CD4-positive, CD25-positive, alpha-beta regulatory T cell (primary cell): ENCODE measurements around the gene TRIML1. TPM values are rescaled to one million over a fixed set of nuclear protein-coding genes. Genes with fewer than 3 reads are reported as not detected.

Experiments used
- ATAC-seq, 2 donors: fragments of 150-1000 bp; cut with Tn5 transposase; one replicate each; pipeline ENCODE4 v1.10.0; 2021; ENCODE audit warnings: low read depth in 2 of 2, moderate number of reproducible peaks in 2 of 2, moderate library complexity in 1 of 2
- DNase-seq, 3 donors: peaks; one replicate each; pipeline versions ENCODE4 v3.0.0 to v3.0.0-alpha.2; 2012 to 2022; ENCODE audit warnings: mixed read lengths in 1 of 3
- H3K27ac ChIP-seq: one replicate; pipeline ENCODE4 v1.7.0; 2013; ENCODE audit warnings: mild to moderate bottlenecking, low read length; ENCODE audit not compliant: insufficient read depth, poor library complexity, severe bottlenecking
- H3K27me3 ChIP-seq: one replicate; pipeline ENCODE4 v1.7.0; 2013; ENCODE audit warnings: low read length; ENCODE audit not compliant: control insufficient read depth, insufficient read depth
- H3K36me3 ChIP-seq: one replicate; pipeline ENCODE4 v1.7.0; 2013; ENCODE audit warnings: mild to moderate bottlenecking, low read length, moderate library complexity; ENCODE audit not compliant: control insufficient read depth, insufficient read depth
- H3K4me1 ChIP-seq: 2 replicates; pipeline ENCODE4 v1.7.0; 2013; ENCODE audit warnings: mild to moderate bottlenecking, low read length; ENCODE audit not compliant: insufficient read depth, control insufficient read depth, poor library complexity, severe bottlenecking
- H3K4me3 ChIP-seq: one replicate; pipeline ENCODE4 v1.7.0; 2013; ENCODE audit warnings: low read depth, mild to moderate bottlenecking, low read length, moderate library complexity
- H3K9me3 ChIP-seq, 2 experiments: 1 replicate in 1 of 2; 2 replicates in 1 of 2; pipeline ENCODE4 v1.7.0; 2013; ENCODE audit warnings: low read length in 2 of 2, mild to moderate bottlenecking in 1 of 2, moderate library complexity in 1 of 2; ENCODE audit not compliant: control insufficient read depth in 2 of 2
- H3K27ac Mint-ChIP-seq, 3 donors: one replicate each; pipeline ENCODE4 v1.8.0; 2020 to 2022; ENCODE audit warnings: mild to moderate bottlenecking in 3 of 3, mixed read lengths in 3 of 3, moderate library complexity in 2 of 3
- H3K27me3 Mint-ChIP-seq: one replicate; pipeline ENCODE4 v1.8.0; 2022; ENCODE audit warnings: mild to moderate bottlenecking, mixed read lengths
- H3K36me3 Mint-ChIP-seq: one replicate; pipeline ENCODE4 v1.8.0; 2020; ENCODE audit warnings: mixed read lengths
- H3K4me1 Mint-ChIP-seq, 4 donors: one replicate each; pipeline ENCODE4 v1.8.0; 2020 to 2022; ENCODE audit warnings: mixed read lengths in 4 of 4, mild to moderate bottlenecking in 1 of 4
- H3K4me3 Mint-ChIP-seq, 4 donors: one replicate each; pipeline ENCODE4 v1.8.0; 2020 to 2022; ENCODE audit warnings: mild to moderate bottlenecking in 4 of 4, mixed read lengths in 4 of 4, moderate library complexity in 3 of 4
- H3K9me3 Mint-ChIP-seq, 7 donors: one replicate each; pipeline ENCODE4 v1.8.0; 2020 to 2022; ENCODE audit warnings: mixed read lengths in 7 of 7, mild to moderate bottlenecking in 3 of 7, moderate library complexity in 2 of 7
- polyA plus RNA-seq, 4 donors: library from polyadenylated mRNA; unstranded; fragments of 300-500 nt; fragmentation: Illumina TruSeq; gene quantifications; one replicate each; pipeline ENCODE4 v1.2.3, GENCODE V29; 2021
- total RNA-seq: library from RNA; stranded (reverse); gene quantifications from one replicate; pipeline ENCODE4 v1.2.3, GENCODE V29; 2022

Gene TRIML1
- total and polyA plus RNA-seq, 5 donors from 2014 or later, result not detected

DNA sequence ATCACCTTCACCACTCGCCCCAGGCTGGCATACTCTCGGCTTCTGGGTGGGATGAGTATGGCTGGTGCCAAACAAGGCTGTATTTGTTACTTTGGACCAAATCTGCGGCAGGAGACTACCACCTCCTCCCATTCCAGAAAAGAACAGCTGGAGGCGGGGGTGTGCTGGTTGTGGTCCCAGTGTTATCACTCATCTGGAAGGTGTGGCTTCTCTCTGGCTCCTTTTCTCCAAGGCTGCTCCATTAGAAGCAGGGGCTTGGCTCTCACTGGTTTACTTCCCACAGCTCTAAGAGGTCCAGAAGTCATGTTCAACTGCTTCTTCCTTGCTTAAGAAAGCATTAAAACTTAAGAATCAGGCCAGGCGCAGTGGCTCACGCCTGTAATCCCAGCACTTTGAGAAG is 27.3 kb upstream of the TRIML1 start:
- H3K9me3 Mint-ChIP-seq, result peaks cover 0 to 20% (median 10%) of the 10 kb centered on the region in 7 donors
- no peaks in the 10 kb centered on the region for H3K36me3 Mint-ChIP-seq
- Histone ChIP-seq H3K36me3 (no peaks in the 10 kb centered on the region), H3K4me1 (no peaks in the 10 kb centered on the region), H3K27me3 (no peaks in the 10 kb centered on the region), H3K4me3 (no peak overlapping the region), H3K9me3 (peaks cover 0 to 5% of the 10 kb centered on the region in 2 experiments), H3K27ac (no peak overlapping the region)
- no peak overlapping the region for H3K27ac Mint-ChIP-seq
- no peak overlapping the region for H3K4me3 Mint-ChIP-seq
- DNase-seq (no peak), ATAC-seq (no peak)
- peaks cover 0 to 5% (median 0%) of the 10 kb centered on the region in 4 donors for H3K4me1 Mint-ChIP-seq
- no peaks in the 10 kb centered on the region for H3K27me3 Mint-ChIP-seq

DNA sequence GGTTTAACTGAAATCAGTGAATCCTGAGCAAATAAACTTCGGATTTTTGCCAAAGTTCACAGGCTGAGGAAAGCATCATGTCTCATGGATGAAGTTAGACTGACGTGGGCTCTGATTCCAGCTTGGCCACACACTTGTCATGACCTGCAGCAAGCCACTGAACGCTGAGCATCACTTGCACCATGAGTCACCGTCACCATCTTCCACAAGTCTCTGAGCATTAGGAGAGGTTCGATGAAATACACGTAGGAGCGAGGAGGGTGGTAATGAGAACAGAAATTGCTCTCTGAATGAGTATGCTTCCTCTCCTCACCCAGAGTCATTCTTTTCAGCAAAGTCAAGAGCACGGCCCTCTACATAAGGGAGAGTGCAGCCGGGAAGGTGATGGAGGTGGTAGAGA is 26.1 kb upstream of the TRIML1 start:
- Mint-ChIP-seq H3K27me3 (no peaks in the 10 kb centered on the region), H3K36me3 (no peaks in the 10 kb centered on the region), H3K4me3 (no peak overlapping the region), H3K4me1 (peaks cover 0 to 2% (median 0%) of the 10 kb centered on the region in 4 donors), H3K9me3 (peaks cover 0 to 15% (median 9%) of the 10 kb centered on the region in 7 donors), H3K27ac (no peak overlapping the region)
- no peaks in the 10 kb centered on the region for H3K4me1 ChIP-seq
- H3K27ac ChIP-seq, result no peak overlapping the region
- H3K9me3 ChIP-seq, result peaks cover 0 to 5% of the 10 kb centered on the region in 2 experiments
- ATAC-seq, result no peak
- no peak for DNase-seq
- H3K36me3 ChIP-seq, result no peaks in the 10 kb centered on the region
- H3K4me3 ChIP-seq, result no peak overlapping the region
- no peaks in the 10 kb centered on the region for H3K27me3 ChIP-seq

DNA sequence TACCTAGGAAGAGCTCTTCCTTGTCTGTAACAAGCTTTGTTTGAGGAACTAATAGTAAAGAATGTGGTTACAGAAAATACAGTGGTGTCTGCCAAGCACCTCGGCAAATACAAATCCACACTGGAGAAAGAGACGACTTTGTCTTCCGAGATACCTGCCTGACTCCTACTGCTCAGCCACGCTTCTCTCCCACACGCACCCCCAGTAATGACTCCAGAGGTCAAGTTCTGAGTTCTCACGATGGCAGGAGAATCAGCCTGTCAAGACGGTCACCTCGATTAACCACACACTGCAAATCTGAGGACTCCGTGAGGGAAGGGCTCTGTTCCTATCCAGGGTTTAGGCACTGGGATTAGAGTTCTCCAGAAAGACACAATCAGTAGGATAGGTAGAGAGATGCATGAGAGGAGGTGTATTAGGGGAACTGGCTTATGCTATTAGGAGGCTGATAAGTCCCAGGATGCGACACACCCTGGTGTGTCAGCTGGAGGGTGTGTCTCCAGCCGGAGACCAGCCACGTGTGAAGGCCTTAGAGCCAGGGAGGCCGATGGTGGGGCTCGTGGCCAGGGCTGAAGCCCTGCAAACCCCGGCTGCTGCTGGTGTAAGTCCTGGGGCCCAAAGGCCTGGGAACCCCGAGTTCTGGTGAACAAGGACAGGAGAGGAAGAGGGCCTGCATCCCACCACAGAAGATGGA is 21.5 kb upstream of the TRIML1 start:
- H3K9me3 ChIP-seq, result peaks cover 0 to 2% of the 10 kb centered on the region in 2 experiments
- H3K27me3 Mint-ChIP-seq, result no peaks in the 10 kb centered on the region
- H3K27ac ChIP-seq, result no peak overlapping the region
- DNase-seq (no peak), ATAC-seq (no peak)
- no peaks in the 10 kb centered on the region for H3K36me3 Mint-ChIP-seq
- no peak overlapping the region for H3K4me3 Mint-ChIP-seq
- no peaks in the 10 kb centered on the region for H3K36me3 ChIP-seq
- H3K4me3 ChIP-seq, result no peak overlapping the region
- H3K4me1 ChIP-seq, result no peaks in the 10 kb centered on the region
- no peak overlapping the region for H3K27ac Mint-ChIP-seq
- H3K27me3 ChIP-seq, result no peaks in the 10 kb centered on the region
- H3K9me3 Mint-ChIP-seq, result peaks cover 0 to 15% (median 5%) of the 10 kb centered on the region in 7 donors
- H3K4me1 Mint-ChIP-seq, result no peaks in the 10 kb centered on the region

DNA sequence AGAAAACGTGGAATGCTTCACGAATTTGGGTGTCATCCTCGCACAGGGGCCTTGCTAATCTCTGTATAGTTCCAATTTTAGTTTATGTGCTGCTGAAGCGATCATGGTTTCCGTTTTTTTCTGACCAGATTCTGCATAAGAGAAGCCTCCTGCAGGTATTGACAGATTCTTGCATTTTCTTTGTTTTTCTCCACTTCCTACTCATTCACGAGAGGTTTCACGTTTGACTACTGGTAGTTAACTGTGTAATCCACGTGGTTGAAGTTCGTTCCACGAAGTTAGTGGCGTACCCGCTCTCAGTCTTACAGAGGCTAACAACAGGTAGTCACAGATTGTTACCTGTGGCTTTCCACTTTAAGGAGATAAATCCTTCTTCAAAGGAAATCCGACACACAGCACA is 17.7 kb upstream of the TRIML1 start:
- H3K36me3 Mint-ChIP-seq, result no peaks in the 10 kb centered on the region
- no peaks in the 10 kb centered on the region for H3K4me1 Mint-ChIP-seq
- Histone ChIP-seq H3K4me3 (no peak overlapping the region), H3K4me1 (no peaks in the 10 kb centered on the region), H3K27me3 (no peaks in the 10 kb centered on the region), H3K36me3 (no peaks in the 10 kb centered on the region), H3K9me3 (peaks cover 2 to 8% of the 10 kb centered on the region in 2 experiments), H3K27ac (no peak overlapping the region)
- ATAC-seq (no peak), DNase-seq (no peak)
- no peak overlapping the region for H3K4me3 Mint-ChIP-seq
- peaks cover 0 to 20% (median 5%) of the 10 kb centered on the region in 7 donors for H3K9me3 Mint-ChIP-seq
- no peak overlapping the region for H3K27ac Mint-ChIP-seq
- no peaks in the 10 kb centered on the region for H3K27me3 Mint-ChIP-seq

DNA sequence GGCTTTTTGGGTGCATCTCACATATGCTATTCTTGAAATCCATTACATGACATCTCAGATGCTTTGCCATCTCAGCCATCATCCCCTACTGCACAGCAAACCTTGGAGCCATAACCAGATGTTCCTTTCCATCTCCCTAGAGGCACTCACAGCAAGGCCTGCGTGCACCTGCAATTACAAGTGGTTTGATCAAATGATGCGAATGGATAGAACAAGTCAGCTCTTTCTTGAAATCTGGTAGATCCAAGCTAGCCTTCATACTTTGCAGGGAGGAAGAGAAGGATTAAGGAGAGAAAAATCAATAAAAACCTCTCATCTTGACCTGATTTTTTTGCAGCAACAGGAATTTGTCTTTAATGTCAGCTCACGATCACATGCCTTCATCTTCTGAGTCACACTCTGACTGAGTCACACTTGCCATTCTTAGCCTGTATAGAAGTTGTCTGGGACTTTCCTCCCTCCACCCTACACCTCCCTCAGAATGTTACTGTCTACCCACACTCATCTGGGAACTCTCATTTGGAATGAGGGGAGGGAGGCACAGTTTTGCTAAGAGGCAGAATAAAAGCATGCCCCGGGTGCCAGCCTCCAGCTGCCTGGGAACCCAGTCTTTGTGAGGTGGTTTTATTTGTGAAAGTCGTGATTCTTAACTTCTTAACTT is 11.9 kb upstream of the TRIML1 start:
- Histone ChIP-seq H3K36me3 (no peaks in the 10 kb centered on the region), H3K27me3 (no peaks in the 10 kb centered on the region), H3K27ac (no peak overlapping the region), H3K4me3 (no peak overlapping the region), H3K4me1 (no peaks in the 10 kb centered on the region), H3K9me3 (peaks cover 0 to 13% of the 10 kb centered on the region in 2 experiments)
- ATAC-seq, result no peak
- peaks cover 3% of the 10 kb centered on the region for H3K36me3 Mint-ChIP-seq
- DNase-seq, result no peak
- H3K9me3 Mint-ChIP-seq, result peaks cover 0 to 11% (median 4%) of the 10 kb centered on the region in 7 donors
- no peak overlapping the region for H3K27ac Mint-ChIP-seq
- no peaks in the 10 kb centered on the region for H3K27me3 Mint-ChIP-seq
- H3K4me1 Mint-ChIP-seq, result no peaks in the 10 kb centered on the region
- H3K4me3 Mint-ChIP-seq, result no peak overlapping the region

DNA sequence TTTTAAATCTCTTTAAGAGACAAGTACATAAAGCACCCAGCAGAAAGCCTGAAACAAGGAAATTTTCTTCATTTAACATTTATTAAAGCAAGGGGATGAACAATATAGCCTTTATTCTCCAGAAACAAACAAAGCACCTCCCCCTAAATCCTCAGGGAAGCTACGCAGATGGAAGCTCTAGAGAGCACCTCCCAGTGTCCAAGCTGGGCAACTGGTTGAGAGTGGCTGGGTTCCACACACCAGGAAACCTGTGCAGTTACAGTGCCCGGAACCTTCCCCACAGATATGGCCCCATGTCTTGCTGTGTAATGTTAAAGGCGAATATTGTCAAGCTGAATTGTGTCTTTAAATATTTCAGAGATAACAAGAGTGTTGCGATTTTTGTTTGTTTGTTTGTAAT is 8.9 kb upstream of the TRIML1 start:
- Mint-ChIP-seq H3K9me3 (peaks cover 0 to 5% (median 3%) of the 10 kb centered on the region in 7 donors), H3K36me3 (peaks cover 3% of the 10 kb centered on the region), H3K4me3 (no peak overlapping the region), H3K4me1 (no peaks in the 10 kb centered on the region), H3K27me3 (no peaks in the 10 kb centered on the region), H3K27ac (peak overlapping the region in 1 of 3 donors; percentile 56)
- ATAC-seq (no peak), DNase-seq (no peak)
- no peaks in the 10 kb centered on the region for H3K27me3 ChIP-seq
- peaks cover 0 to 9% of the 10 kb centered on the region in 2 experiments for H3K9me3 ChIP-seq
- H3K4me1 ChIP-seq, result no peaks in the 10 kb centered on the region
- H3K4me3 ChIP-seq, result no peak overlapping the region
- H3K27ac ChIP-seq, result no peak overlapping the region
- H3K36me3 ChIP-seq, result no peaks in the 10 kb centered on the region

DNA sequence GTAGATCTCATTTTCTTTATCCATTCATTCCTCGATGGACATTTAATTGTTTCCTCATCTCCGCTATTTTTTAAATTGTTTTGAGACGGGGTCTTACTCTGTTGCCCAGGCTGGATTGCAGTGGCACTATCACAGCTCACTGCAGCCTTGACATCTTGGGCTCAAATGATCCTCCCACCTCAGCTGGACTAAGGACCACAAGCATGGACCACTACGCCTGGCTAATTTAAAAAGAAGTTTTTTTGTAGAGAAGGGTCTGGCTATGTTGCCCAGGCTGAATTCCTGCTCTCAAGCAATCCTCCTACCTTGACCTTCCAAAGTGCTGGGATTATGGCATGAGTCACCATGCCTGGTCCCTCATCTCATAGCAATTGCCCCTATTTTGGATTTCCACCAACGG is 7.0 kb upstream of the TRIML1 start:
- Histone ChIP-seq H3K27ac (no peak overlapping the region), H3K4me1 (no peaks in the 10 kb centered on the region), H3K4me3 (no peak overlapping the region), H3K9me3 (peaks cover 0 to 5% of the 10 kb centered on the region in 2 experiments), H3K27me3 (no peaks in the 10 kb centered on the region), H3K36me3 (no peaks in the 10 kb centered on the region)
- DNase-seq, result no peak
- Mint-ChIP-seq H3K4me3 (no peak overlapping the region), H3K27me3 (no peaks in the 10 kb centered on the region), H3K36me3 (peaks cover under 1% of the 10 kb centered on the region), H3K4me1 (no peaks in the 10 kb centered on the region), H3K9me3 (peaks cover 0 to 8% (median 5%) of the 10 kb centered on the region in 7 donors), H3K27ac (no peak overlapping the region)
- ATAC-seq, result no peak

DNA sequence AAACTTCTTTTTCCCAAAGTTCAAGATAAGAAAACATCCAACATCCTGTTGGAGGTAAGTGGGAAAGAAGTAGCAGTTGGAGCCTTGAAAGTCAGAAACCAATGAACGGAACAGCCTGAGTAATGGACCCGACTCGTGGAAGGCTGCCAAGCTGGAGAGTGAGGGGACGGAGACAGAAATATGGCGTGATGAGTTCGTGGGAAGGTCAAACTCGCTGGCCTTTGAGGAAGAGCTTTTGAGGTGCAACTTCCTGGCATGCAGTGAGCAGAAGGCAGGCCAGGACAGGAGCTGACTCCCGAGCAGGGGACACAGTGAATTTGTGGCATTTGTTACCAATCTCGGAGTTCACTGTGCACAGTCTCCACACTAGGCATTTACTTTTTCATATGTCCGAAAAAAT is 1.0 kb upstream of the TRIML1 start:
- Mint-ChIP-seq H3K4me1 (no peaks in the 10 kb centered on the region), H3K9me3 (peaks cover 1 to 10% (median 8%) of the 10 kb centered on the region in 7 donors), H3K36me3 (no peaks in the 10 kb centered on the region), H3K4me3 (no peak overlapping the region), H3K27me3 (no peaks in the 10 kb centered on the region), H3K27ac (no peak overlapping the region)
- Histone ChIP-seq H3K4me3 (no peak overlapping the region), H3K9me3 (peaks cover 0 to 2% of the 10 kb centered on the region in 2 experiments), H3K27me3 (no peaks in the 10 kb centered on the region), H3K4me1 (no peaks in the 10 kb centered on the region), H3K36me3 (no peaks in the 10 kb centered on the region), H3K27ac (no peak overlapping the region)
- DNase-seq, result no peak
- ATAC-seq, result no peak
